ENCODE measurements around the gene TPX2.

- TF ChIP-seq POLR2A (IDR thresholded peaks at IDR 0.05) = no peak
- TF ChIP-seq CTCF (IDR thresholded peaks at IDR 0.05) = no peak
Observed at GRCh38 chr20:31840906-31841816, 102.1 kb downstream of the TPX2 start.

Measured in Peyer's patch (tissue), 4 donors.